ENCODE measurements around the gene TEKTIP1.
"Not testable (repeated sequence)": the region's sequence is repeated elsewhere in the genome, so short reads cannot be mapped to it uniquely, and the experiment has no call there.

The TEKTIP1 gene

DNA sequence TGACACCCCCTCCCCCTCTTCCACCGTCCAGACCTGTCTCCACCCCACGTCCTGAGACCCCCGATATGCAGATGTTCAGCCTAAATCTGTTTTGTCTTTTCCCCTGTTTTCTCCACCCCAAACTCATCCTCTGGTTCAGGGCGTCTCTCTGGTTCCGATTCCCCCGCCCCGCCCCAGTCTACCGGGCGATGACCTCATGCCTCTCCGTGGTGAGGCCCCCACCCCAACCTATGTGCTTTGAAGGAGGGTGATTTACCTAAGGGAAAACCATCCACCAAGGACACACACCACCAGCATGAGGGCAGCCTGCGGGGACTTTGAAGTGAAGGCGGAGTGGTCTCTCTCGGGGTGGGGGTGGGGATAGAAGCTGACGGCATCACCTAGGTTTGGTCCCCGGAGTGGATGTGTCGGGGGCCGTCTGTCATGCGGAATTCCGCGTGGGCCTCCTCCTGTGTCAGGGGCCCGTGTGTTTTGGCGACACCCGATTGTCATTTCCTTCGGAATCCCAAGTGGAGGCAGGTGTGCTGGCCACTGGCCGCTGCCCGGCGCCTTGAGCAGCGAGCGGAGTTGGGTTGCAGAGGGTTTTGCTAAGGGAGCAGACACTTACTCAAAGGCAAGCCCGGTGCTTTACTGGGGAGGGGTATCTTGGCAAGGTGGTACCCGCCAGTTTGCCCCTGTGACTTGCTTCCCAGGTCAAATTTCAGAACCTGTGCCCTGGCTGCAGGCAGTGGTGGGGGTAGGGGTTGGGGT is 31.4 kb upstream of the TEKTIP1 start:
- DNase-seq (ENCODE audit: low spot score), result no peak

DNA sequence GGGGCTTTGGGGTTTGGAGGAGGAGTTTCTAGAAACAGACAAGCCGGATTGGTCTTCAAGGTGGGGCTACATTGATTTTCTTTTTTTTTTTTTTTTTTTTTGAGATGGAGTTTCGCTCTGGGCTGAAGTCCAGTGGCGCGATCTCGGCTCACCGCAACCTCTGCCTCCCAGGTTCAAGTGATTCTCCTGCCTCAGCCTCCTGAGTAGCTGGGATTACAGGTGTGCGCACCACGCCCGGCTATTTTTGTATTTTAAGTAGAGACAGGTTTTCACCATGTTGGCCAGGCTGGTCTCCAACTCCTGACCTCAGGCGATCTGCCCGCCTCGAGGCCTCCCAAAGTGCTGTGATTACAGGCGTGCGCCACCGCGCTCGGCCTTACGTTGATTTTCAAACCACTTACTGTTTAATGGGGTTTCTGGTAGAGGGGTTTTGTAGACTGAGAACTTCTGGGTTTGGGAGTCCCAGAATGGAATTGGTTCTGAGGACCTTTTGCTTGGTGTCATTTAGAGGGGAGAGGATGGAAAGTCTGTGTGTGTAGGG is 30.8 kb upstream of the TEKTIP1 start:
- not testable (repeated sequence) for DNase-seq (ENCODE audit: low spot score)

DNA sequence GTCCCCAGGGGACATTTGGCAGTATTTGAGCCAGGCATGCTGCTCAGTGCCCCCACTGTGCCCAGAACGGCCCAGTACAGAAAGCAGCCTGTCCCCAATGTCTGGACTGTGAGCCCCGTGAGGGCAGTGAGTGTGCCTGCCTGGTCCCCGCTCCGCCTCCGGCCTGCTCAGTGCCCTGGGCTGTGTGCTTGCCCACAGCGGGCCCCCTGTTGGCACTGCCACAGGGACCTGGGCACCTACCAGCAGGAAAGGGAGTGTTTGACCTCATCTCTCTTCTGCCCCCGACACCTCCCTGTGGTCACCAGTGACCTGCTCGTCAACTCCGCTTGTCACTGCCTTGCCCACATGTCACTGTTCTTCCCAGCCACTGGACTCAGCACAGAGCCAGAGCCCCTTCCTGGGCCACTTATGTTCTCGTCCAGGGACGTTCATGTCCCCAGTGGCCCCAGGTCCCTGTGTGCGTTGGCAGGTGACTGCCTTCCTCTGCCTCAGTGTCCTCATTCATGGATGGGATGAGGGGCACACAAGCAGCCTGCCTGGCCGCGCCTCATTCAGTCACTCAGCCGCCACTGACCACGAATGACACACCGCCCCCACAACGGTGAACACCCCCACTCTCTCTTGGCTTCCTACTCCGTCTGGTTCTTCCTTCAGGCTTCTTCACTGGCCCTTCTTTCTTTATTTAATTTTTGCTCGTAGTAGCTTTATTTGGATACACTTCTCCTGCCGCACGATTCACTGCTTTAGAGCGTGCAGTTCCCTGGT is 30.0 kb upstream of the TEKTIP1 start:
- no peak for DNase-seq (ENCODE audit: low spot score)

DNA sequence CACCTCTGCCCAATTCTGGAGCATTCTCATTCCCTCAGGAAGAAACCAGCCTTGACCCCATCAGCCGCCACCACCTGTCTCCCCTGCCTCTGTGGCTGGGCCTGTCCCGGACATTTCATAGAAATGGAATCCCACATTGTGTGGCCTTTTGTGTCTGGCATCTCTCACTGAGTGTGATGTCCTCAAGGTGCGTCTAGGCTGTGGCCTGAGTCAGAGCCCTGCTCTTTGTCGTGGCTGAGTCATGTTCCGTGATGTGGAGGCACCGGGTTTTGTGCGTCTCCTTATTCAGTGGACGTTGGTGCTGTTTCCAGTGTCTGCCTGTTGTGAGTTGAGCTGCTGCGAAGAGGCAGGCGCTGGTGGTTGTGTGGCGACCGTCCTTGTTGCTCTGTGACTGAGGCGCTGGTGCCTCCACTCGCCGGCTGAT is 29.4 kb upstream of the TEKTIP1 start:
- DNase-seq (ENCODE audit: low spot score), result no peak

DNA sequence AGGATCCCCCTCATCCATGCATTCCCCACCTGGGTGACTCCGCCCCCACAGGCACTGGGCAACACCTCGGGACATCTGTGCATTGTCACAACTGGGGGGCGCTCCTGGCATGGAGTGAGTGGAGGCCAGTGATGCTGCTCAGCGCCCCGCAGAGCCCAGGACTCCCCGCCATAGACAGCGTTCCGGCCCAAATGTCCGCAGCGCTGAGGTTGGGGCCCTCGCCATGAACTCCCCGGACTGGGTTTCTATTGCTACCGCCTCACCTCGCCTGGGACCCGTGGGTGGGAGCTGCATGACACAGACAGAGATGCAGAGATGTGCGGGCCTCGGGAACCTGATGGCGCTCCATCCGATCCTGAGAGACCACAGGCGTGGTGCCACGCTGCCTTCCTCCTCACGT is 28.2 kb upstream of the TEKTIP1 start:
- DNase-seq (ENCODE audit: low spot score), result no peak

DNA sequence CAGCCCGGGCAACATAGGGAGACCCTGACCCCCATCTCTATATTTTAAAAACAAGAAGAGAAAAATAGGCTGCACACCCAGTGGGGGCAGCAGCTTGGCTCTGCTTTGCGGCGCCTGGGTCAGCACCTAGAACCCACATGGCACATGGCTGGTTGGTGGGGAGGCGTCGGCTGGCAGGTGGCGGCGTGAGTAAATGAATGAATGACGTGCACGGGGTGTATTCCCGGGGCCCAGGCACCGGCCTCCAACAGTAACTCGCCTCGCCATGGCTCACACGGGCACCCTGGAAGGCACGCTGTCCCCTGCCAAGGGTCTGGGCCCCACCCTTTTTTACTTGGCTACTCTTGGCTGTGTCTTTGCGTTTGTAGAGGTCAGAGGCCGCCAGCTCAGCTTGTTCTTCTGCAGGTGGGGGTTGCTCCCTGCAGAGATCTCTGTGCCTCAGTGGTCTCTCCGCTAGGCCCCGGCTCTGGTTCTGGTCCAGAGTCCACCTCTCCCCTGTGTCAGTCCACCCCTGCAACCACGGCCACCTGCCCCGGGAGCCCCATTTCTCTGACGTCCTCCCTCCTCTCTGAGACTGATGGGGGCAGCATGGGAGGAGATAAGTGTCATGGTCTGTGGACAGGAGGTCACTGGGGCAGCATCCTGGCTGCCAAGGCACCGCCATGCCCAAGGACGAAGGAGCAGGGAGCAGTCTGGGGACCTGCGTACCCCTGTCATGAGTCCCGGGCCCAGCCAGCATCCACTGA is 27.3 kb upstream of the TEKTIP1 start:
- no peak for DNase-seq (ENCODE audit: low spot score)

DNA sequence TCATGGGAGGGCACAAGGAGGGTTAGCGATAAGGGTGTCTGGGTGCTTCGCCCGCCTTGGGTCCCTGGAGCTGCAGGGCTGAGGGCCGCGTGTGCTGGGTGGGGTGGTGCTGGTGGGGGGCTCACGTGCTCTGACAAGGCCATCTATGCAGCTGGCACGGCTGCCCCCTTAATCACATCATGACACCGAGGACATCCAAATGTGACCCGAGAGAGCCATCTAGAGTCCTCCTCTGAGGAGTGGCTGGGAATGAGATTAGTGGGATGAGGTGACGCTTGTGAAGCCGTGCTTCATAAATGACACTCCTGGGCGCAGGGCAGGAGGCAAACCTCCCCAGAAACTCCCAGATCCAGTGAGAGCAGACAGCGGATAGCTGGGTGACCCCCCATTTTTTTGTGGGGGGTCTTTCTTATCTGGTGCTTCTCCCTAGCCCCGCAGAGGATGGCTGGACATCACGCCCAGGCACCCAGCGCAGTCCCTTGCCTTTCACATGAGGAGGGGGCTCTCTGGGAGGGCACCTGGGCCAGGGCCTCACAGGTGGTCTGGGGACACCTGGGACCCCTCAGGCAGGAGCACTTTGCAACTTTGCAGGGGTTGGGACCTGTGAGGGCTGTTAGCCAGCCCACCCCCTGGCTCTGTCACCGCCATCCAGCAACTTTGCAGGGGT is 26.3 kb upstream of the TEKTIP1 start:
- DNase-seq (ENCODE audit: low spot score), result no peak

DNA sequence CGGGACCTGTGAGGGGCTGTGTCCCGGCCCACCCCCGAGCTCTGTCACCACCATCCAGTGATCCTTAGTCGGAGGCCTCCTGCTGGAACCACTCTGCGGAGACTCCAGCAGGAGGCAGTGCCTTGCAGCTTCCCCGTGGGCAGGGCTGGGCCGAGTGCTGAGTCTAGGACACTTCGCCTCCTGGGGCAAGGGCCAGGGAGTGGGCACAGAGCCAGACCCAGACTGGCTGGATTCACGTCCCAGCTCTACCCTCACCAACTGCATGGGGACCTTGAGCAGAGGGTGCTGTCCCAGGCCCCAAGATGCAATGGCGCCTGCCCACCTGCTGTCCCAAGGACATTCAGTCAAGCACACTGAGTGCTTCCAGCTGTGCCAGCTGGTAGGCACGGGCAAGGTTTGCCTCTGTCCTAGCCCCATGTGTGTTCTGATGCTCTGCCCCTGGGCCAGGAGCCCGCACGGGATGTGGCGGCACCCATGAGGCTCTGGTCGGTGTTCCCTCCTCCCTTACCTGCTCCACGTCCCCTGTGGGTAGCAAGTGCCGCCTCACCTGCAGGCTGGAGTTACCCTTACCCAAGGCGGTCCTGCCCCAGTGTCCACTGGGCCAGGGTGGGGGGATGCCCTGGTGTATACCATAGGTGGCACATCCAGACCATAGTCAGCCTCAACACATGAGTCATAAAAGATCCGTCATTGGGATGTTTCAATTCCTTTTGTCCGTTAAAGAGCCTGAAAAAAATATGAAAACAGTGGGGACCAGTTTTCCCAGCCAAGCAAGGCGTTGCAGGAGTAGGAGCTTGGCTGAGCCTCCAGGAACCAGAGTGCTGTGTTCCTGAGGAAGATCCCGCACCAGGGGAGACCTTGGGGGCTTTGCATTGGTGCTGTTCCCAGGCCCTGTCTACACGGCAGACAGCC is 25.5 kb upstream of the TEKTIP1 start:
- DNase-seq (ENCODE audit: low spot score), result no peak

DNA sequence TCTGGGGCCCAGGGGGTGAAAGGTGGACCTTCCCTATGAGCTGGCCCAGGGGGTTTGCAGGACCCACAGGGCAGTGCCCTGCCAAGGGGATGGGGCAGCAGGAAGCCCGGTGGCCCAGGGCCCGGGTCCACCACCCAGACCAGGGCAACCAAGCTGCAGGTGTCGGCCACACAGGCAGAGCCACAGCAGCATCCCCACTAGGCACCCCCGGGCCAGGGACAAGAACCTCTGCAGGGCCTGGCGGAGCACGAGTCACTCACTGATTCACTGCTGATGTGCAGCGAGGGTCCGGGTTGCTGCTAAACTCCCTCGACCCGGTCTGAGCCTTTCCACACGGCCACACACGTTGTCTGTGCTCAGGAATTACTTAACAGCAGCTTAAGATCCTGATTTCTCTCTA is 24.0 kb upstream of the TEKTIP1 start:
- no peak for DNase-seq (ENCODE audit: low spot score)

DNA sequence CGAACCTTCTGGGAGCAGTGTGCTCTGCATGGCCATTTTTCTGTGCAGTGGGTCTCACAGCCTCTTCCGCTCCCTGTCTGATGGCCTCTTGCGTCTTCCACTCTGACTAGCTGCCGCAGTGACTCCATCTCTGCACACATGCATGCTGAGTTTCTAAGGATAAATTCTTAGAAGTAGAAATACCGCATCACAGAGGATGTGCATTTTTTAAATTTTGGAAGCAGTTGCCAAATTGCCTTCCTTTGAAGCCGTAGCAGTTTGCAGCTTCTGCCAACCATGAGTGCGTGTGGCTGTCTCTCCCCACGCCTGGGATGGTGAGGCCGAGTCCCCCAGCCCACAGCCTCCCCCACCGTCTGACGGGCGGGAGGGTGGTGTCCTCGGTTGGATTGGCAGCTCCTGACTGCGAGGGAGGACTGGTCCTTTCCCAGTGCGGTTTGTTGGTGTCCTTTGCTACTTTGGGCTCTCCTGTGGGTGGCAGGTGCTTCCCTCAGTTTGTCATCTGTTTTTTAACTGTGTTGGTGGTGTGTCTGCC is 23.0 kb upstream of the TEKTIP1 start:
- DNase-seq (ENCODE audit: low spot score), result peak; percentile 51

DNA sequence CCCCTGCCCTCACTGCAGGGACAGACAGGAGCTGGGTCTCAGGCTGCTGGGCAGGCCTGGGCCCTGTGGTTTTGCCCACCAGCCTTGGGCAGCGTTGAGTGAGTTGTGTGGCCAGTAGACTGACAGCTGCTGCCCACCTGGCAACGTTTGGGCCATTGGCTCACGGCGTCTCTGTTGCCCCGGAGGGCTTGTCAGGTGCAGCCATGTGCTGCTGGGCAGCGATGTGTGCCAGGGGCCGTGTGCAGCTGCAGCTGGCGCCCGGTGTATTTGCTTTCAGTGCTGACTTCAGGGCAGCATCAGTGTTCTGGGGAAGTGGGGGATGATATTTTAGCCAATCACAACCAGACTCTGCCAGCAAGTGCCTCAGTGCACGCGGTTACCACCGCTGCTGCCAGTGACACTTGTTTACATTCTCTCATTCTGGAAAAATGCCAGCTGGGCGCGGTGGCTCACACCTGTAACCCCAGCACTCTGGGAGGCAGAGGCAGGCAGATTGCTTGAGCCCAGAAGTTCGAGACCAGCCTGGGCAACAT is 22.2 kb upstream of the TEKTIP1 start:
- DNase-seq (ENCODE audit: low spot score), result peak; percentile 98

DNA sequence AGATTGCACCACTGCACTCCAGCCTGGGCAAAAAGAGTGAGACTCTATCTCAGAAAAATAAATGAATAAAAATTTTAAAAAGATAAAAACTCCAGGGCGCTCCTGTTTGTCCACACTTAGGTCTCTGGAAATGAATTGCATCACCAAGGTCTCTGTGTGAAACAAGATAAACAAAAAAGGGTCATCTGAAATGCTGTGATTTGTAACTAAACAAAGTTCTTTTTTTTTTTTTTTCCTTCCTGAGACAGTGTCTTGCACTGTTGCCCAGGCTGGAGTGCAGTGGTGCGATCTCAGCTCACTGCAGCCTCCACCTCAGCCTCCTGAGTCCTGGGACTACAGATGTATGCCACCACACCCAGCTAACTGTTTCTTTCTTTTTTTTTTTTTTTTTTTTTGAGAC is 21.3 kb upstream of the TEKTIP1 start:
- DNase-seq (ENCODE audit: low spot score), result no peak

DNA sequence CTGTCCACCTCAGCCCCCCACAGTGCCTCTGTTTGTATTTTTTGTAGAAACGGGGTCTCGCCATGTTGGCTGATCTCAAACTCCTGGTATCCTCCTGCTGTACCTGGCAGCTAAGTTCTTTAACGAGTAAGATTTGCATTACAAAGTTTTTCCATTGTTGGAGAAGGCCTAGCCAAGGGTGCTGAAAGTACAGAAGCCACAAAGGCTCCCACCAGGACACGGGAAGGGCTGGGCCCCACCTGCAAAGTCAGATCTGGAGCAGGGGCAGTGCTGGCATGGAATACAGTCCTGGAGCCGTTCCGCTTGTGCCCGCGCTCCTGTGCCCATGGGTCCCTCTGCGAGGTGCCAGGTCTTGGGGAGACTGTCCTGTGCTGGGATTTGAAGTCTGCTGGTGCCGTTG is 20.7 kb upstream of the TEKTIP1 start:
- DNase-seq (ENCODE audit: low spot score), result no peak

DNA sequence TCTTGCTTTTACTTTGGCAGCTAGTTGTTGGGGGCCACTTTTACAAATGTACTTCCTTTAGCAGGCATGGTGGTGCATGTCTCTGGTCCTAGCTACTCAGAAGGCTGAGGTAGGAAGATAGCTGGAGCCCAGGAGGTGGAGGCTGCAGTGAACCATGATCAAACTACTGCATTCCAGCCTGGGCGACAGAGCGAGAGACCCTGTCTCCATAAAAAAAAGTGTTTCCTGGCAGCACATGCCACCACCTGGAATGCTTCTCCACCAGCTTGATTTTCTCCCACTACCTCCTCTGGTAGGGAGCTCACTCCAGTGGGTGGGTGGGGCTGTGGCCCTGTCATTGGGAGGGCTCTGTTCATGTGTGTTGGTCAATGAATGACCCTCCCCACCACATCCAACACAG is 20.3 kb upstream of the TEKTIP1 start:
- no peak for DNase-seq (ENCODE audit: low spot score)

DNA sequence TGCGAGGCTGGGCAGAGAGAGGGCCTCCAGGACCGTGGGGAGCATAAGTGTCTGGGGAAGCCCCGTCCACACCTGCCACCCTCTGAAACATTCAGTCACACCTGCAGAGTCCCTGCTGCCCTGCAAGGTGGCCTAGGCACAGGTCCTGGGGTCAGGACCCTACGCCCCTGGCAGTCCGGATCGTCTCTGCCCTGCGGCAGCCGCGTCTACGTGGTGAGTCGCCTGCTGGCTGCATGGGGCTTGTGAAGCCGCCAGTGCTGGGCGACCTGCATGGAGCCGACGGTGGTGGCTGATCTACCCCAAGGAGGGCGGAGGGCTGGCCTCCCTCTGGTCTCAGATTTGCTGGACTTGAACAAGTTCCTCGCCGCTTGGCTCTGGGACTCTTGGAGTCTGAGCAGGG is 19.8 kb upstream of the TEKTIP1 start:
- DNase-seq (ENCODE audit: low spot score), result no peak

DNA sequence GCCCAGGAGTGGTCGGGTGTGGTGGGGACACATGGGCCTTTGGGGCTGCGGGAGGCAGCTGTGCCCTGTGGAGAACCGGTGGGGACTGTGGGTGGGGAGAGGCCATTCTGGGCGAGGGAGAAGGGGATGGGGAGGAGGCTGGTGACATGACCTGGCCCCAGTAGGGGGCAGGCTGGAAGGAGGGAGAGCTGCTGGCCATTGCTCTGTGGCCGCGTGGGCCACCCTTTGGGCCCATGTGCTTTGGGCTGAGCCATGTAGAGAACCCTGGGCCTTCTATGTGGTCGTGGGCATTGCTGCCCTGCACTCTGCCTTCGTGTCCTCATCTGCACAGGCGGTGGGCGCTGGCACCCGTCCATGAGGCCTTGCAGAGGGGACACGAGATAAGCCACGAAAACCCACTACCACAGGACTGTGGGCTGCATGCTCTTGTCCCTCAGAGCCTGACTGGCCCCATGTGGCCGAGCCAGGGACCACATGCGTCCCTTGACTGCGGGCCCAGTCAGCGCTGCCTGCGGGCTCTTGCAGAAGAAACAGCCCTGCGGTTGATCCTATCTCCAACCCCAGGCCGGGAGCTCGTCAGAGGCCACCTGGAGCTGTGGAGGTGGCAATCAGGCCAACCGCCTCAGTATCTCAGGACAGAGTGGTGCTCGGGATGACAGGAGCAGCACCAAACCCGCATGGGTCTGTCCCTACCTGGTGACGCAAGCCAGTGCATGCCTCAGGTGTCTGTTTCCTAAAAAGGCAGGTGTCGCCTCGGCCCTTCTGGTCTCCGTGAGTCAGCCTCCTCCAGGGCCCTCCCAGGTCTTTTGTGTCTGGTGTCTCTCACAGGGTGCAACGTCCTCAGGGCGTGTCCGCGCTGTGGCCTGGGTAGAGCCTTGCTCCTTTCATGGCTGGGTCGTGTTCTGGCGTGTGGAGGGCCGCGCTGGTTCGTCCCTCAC is 18.5 kb upstream of the TEKTIP1 start:
- no peak for DNase-seq (ENCODE audit: low spot score)

DNA sequence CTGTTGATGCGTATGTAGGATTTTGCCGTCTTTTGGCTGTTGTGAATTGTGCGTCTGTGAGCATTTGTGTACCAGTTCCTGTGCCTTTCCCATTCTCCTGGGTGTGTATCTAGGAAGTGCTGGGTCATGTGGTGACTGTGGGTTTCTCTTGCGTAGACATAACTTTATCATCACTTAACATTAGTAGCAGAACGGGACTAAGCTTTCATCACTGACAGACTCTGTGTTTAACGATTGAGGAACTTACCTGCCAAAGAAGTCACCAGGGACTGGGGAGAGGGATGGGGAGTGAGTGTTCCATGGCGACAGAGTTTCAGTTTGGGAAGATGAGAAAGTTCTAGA is 17.9 kb upstream of the TEKTIP1 start:
- DNase-seq (ENCODE audit: low spot score), result no peak

DNA sequence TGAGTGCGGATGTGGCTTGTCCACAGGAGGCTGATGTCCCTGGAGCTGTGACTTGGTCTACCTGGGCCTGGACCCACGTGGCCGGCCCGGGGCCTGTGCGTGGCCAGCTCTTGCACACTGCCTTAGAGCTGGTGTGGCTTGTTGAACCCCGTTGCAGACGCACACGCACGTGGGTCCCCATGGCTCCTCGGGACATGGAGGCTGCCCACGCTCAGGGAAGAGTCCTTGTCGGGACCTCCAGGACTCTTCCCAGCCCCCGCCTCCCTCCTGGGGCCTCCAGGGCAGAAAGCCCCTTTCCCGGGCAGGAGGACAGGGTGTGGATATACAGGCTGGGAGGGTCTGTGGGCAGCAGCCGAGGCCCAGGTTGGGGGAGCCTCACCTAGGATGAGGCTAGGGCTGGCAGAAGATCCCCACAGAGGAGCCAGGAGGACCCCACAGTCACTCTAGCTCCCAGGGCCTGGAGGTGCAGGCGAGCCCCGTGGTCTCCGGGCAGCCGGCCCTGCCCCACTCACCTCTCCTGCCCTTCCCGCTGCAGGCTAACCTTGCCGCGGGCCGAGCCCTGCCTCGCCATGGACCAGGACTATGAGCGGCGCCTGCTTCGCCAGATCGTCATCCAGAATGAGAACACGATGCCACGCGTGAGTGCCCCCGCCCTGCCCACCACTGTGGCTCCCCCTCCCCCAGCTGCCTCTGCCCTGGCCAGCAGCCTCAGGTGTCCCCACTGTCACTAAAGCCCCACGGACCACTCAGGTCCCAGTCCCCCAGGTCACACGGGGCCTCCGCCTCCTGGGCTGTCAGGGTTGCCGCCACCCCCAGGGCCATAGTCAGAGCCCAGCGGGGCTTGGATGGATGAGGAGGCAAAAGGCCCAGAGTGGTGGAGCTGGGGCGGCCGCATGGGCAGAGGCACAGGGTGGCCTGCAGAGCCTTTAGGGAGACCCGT is 16.3 kb upstream of the TEKTIP1 start:
- DNase-seq (ENCODE audit: low spot score), result no peak

Data from NAMALWA (cell line).